ENCODE data around the gene AMIGO3.
A peak's percentile ranks its signal among the peaks of the same experiment; 100 is the strongest.
"Not testable (repeated sequence)": the region's sequence is repeated elsewhere in the genome, so short reads cannot be mapped to it uniquely, and the experiment has no call there.

AMIGO3 gene

GRCh38 chr3:49709852-49710251, 9.6 kb downstream of the AMIGO3 start:
- no peak for DNase-seq (ENCODE audit: low read depth)

GRCh38 chr3:49707113-49707480, 12.4 kb downstream of the AMIGO3 start:
- DNase-seq (ENCODE audit: low read depth): no peak

- DNase-seq (ENCODE audit: low read depth): no peak
Measured at GRCh38 chr3:49706456-49707112, 12.9 kb downstream of the AMIGO3 start.

GRCh38 chr3:49705390-49705960, 14.0 kb downstream of the AMIGO3 start:
- no peak for DNase-seq (ENCODE audit: low read depth)

GRCh38 chr3:49704629-49705028, 14.9 kb downstream of the AMIGO3 start:
- DNase-seq (ENCODE audit: low read depth): no peak

- DNase-seq (ENCODE audit: low read depth): no peak
Measured at GRCh38 chr3:49703956-49704355, 15.5 kb downstream of the AMIGO3 start.

DNA sequence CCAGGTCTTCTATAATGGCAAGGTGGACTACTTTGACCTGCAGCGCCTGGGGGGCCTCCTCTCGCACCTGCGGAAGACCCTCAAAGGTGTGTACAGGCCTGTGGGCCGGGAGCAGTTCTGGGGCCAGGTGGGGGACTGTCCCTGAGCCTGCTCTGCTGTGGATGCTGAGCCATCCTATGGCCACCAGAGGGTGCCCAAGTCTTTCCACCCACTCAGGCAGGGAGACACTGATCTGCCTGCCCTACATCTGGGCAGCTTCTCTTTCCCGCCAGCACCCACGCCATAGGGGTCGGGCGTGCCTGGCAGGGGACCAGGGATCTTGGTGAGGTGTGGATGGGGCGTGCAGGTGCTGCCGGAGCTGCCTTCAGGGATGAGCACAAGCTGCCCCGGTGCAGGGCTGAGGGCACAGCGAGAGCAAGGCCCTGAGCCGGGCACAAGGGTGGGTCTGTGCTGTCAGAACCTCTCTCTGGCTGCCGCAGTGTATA, 16.0 kb downstream of the AMIGO3 start:
- peak; percentile 48 for DNase-seq (ENCODE audit: low read depth)

- no peak for DNase-seq (ENCODE audit: low read depth)
Measured at GRCh38 chr3:49702672-49703071, 16.8 kb downstream of the AMIGO3 start.

GRCh38 chr3:49701388-49702077, 18.0 kb downstream of the AMIGO3 start:
- no peak for DNase-seq (ENCODE audit: low read depth)

- no peak for DNase-seq (ENCODE audit: low read depth)
Measured at GRCh38 chr3:49700453-49701128, 18.9 kb downstream of the AMIGO3 start.

DNA sequence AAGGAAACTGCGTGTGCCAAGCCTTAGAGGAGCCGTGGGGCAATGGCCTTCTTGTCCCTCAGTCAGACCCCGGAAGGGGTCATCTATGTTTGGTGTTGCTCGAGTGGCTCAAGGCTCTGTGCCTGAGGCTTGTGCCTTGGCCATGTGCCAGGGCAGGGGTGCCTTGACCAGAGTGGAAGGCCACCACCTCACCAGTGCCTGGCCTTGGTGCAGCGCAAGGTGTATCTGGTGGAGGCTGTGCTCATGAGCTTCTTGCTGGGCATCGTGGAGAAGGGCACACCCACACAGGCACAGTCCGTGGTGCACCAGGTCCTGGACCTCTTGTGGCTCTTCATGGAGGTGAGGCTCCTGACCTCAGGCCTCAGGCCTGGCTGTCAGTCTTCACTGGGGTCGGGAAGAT, 19.5 kb downstream of the AMIGO3 start:
- no peak for DNase-seq (ENCODE audit: low read depth)

- no peak for DNase-seq (ENCODE audit: low read depth)
Measured at GRCh38 chr3:49699281-49699979, 20.1 kb downstream of the AMIGO3 start.

GRCh38 chr3:49695350-49696015, 24.0 kb downstream of the AMIGO3 start:
- DNase-seq (ENCODE audit: low read depth): not testable (repeated sequence)

GRCh38 chr3:49694409-49695070, 24.9 kb downstream of the AMIGO3 start:
- not testable (repeated sequence) for DNase-seq (ENCODE audit: low read depth)

GRCh38 chr3:49691481-49691880, 28.0 kb downstream of the AMIGO3 start:
- DNase-seq (ENCODE audit: low read depth): not testable (repeated sequence)

GRCh38 chr3:49690856-49691255, 28.6 kb downstream of the AMIGO3 start:
- not testable (repeated sequence) for DNase-seq (ENCODE audit: low read depth)

GRCh38 chr3:49689908-49690624, 29.4 kb downstream of the AMIGO3 start:
- not testable (repeated sequence) for DNase-seq (ENCODE audit: low read depth)

- peak; percentile 83 for DNase-seq (ENCODE audit: low read depth)
Measured at GRCh38 chr3:49689046-49689907, 30.2 kb downstream of the AMIGO3 start, which contains the start of the genes MST1 and RNF123. TSS of gene MST1 (minus strand) at chr3:49689474. CDS start at chr3:49688691, 783 bp downstream. TSS of gene RNF123 (plus strand) at chr3:49689557. CDS start at chr3:49691166, 1,609 bp downstream.

Data from stimulated activated CD4-positive, alpha-beta T cell treated with anti-CD3 and anti-CD28 coated beads, Interleukin-2, amount 100 ng/mL, for 4 hours (primary cell).